Inferior parietal cortex (tissue), 1 donor: ENCODE measurements around the gene CNTN5.
"Not testable (repeated sequence)": the region's sequence is repeated elsewhere in the genome, so short reads cannot be mapped to it uniquely, and the experiment has no call there.

Experiments
- DNase-seq: peaks from one replicate; pipeline ENCODE4 v3.0.0-alpha.2; 2016; ENCODE audit errors: extremely low spot score

CNTN5 gene

DNA sequence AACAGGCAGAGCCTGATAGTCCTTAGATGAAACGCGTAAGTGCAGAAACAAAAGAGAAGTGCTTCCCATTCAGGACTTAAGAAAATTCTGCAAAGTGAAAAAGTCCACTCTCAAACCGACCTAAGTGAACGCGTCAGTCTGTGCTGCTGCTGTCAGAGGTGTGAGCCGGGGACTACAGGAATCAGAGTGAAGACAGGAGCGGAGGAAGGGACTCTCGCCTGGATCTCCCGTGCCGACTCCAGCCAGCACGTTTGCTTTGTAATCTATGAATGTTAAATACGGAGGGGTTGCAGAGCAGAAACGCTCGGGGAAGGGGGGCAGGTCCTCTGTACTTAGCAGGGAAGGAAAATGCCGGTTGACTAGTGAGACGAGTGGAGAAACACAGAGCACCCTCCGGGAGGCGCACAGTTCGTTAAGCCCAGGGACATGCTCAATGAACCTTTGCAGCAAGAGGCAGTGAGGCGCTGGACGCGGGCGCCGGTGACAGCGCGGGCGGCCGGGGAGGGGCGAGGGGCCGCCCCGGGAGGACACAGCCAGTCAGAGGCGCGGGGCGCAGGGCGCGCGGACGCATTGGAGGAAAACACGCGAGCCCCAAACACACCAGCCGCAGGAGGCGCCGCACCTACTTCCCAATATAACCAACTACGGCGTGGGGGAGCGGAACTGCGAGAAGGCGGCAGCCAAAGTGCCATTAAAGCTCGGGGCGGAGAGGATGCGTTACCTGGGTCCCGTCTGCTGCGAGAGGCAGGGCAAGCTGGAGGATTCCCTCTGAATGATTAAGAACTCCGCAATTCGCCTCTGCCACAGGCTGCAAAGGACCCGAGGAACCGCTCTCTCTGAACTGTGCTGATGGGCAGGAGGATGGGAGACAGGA, at the start of gene CNTN5:
TSS of gene CNTN5 (plus strand) at position 598 of the 874 bp plus-strand sequence.
- peak; percentile 50 for DNase-seq

DNA sequence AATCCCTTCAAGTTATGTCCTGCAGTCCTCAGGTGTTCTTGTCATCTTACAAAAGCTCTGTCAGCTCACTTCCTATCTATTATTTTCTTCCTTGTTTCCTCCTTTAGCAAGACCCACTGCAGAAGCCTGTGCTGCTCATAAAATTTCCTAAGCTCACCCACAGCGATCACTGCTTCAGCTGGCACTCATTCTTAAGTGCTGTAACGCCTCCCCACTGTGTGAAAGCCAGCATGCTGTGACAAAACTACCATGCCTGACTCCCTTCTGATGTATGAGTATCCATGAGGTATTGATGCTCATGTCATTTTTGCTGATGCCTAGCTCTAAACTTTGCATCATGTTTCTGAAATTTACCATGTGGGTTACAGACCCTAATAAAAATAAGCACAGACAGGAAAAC, 41.5 kb upstream of the CNTN5 start:
- DNase-seq, result no peak

DNA sequence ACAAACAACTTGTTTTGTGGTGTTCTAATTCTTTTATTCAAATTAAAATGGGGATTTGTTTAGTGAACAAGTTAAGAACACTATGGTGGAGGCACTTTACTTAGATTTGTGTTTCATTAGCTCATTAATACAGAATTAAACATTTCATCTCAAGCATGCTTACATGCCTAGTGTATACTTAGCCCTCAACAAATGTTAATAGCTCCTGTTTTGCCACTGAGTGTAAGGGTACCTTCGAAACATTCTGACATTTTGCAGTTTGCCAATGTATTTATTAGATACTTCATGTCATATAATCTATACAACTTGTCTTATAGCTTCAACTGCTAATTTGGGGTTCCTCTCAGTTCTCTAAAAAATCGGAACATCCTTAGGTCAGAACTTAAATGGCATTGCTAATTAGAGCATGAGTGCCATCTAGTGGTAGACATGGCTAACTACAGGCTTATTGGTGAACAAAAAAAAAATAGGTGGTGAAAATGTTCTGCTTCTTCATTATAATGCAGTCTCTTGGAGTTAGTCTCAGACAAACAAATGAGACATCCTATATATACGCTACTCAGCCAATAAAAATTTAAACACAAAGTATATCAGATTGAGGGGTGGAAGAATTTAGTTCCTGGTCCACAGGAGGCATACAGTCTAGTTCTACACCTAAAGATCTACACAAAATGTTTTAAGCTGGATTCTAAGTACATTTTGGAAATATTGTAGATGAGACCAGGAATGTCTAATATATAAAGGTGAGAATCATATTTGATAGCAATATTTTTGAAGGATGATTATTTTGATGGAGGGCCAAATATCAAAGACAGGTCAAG, 4.9 kb upstream of the CNTN5 start:
- DNase-seq, result peak; percentile 85

DNA sequence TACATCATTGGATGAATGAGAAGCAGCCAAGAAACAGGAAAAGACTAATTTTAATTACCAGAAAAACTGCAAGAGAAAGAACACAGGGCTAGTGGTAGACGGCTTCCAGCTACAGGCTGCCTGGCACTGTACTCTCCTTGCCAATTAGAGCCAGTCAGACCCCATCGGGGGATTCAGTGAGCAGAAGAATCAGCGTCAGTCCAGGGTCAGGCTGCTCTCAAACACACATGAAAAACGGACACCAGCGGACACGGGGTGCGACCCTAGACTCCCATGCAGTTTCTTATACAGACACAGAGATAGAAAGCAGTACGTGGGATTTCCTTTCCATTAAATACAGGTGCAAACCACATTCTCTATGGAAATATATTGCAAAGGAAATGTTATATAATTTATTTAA, 1.1 kb upstream of the CNTN5 start:
- DNase-seq, result peak; percentile 30

DNA sequence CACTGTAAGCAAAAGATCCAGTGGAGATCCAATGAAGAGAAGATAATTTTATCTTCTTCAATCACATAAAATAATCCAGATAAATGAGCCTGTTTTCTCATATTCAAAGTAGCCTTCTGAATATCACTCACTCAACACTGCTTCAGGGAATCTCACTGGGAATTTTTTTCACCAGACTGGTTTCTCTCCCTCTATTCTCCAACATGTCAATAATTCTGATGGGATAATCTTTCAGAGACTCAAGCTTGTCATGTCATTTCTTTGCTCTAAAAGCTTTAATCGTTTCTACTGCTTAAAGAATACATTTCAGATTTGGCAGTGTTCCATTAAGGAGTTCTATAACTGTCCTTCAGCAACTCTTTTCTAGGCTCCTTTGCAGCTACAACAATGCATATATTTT, 16.3 kb downstream of the CNTN5 start:
- DNase-seq, result no peak

DNA sequence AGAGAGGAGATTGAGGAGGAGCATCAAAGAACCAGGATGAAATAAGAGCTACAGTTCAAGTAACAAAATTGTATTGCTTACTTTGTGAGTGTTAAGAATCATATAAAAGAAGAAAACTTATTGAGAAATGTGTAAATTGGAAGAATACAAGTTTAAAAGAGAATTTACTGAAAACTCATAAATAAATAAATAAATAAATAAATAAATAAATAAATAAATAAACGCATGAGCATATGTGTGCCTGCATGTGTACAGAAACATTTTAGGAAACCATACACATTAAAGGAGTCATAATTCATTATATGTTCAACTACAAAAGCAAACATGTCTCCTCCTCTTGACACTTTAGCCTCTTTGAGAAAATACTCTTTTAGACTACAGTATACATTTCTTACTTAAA, 42.6 kb downstream of the CNTN5 start:
- no peak for DNase-seq

DNA sequence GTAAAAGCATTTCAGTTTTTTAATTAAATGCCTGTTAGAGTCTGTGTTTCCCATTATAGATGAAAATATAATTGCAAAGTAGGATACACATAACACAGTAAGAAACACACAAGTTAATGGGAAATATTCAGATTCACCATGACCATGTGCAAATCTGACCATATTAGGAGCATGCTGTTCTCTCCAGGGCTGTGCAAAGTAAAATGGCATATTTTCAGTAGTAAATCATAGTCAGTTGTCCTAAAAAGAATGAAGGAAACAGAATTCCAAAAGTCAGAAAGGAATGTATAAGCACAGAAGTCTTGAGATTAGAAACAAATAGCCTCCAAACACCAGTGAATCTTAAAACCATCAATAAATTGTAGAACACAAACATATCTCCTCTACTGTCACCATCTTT, 44.4 kb downstream of the CNTN5 start:
- DNase-seq, result no peak

DNA sequence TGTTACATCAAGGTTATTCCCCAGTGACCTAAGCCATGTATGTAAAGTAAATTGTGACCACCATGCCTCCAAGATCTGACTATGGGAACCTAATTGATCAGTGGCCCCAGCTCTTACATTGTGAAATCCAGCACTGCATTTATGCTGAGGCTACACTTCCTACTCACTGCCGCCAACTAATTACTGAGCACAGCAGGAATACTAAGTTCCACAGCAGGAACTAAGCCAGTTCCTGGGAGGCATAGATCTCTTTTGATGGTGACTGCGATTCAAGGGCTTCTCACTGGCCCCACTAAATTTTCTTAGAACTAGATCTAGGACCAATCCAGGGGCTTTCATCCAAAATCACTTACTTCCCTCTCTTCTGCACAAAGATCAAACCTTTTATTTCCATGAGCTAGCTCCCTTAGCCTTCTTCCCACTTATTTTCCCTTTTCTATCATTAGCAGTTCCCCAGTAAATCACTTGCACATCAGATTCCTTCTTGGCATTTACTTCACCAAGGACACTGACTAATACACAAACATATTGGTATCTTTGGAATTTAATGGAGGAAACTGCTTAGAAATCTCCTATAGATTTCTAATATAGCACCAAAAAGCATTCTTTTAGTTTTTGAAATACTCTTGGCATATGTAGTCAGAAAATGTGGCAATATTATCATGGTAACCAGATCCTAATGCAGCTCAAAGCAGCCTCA, 46.0 kb downstream of the CNTN5 start:
- no peak for DNase-seq

DNA sequence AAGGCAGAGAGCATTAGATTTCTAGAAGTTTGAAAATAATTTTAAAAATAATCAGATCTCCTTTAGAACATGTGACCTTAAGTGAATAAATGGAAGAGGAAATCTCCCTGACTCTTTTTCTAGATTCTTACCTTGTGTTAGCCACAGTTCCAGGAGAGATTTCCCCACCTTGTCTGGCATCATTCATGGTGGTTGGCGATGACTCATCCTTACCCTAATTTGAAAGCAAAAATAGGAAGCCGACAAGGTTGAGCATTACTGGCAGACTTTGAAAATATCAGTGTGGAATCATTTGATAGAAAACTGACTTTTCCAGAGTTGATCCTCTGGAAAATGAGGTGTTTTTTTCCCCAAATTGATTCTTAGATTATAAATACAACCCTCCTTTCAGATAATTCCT, 48.1 kb downstream of the CNTN5 start:
- no peak for DNase-seq

DNA sequence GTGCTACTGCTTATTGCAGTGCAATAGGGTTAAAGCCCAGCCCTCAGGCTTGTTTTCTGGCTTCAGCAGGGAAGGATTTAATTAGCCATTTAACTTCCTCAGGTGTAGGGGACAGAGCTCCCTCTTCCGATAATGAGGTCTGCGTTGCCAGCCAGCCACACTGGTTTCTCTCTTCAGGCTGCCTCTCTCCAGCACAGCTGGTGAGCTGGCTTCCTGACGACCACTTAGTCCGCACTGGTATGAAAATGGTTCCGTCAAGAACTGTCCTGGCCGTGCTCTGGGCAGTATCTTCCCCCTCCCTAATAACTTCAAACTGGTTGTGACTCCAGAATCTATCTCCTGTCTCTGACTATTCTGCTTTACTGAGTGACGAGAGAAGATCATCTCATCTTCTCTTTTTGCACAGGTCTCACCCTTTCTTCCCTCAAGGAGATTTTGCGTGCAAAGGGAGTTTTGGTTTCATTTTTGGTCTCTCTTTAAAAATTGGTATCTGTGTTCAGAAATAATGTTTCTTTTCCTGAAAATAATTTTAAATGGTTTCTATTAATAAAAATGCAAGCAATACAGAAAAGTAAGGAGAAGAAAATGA, 49.2 kb downstream of the CNTN5 start:
- no peak for DNase-seq

DNA sequence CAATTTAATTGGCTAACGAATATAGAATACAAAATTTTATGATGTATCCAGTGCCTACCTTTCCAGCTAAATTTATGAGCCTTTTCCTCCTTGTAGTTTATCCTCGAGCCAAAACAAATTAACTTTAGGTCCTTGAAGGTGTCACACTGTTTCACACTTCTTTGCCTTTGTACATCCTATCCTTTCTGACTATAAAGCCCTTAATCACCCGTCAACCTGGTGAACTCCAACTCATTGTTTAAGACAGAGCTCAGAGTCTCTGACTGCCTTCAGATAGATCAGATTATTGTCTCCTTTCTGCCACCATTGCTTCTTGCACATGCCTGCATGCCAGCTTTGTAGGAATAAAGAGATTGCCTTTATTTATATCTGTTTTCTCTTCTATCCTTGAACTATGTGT, 58.8 kb downstream of the CNTN5 start:
- no peak for DNase-seq

DNA sequence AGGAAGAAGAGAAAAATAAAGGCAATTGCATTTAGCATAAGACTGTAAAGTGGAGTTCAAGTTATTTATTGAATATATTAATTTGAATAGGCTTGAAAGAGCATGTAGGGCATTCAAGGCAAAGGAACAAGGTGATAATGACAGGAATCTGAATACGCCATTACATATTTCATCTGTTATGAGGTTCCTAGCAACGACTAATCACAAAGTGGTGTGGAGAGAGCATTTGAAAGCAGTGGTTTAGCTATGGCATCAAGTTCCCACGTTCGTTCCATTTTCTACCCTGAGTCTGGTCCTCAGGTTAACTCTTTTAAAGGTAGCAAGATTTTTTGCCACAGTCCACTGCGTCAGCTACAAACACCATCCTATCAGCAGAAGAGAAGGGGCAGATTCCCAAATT, 59.4 kb downstream of the CNTN5 start:
- DNase-seq, result no peak

DNA sequence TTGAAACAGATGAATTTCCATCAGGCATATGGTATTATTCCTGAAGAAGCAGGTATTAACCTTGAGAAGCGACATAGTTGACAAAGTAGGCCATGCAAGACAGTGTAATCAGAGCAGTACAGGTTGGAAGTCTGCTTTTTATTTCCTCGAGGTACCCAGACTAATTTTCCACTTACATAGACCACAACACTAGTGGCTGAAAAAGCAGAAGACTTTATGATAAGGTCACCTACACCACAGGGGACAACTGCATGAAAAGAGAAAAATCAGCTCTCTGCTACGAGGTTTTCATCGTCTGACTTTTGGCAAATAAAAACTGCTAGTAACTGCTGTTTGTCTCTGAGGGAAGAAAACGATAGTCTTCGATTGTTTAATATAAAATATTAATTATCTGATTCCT, 77.5 kb downstream of the CNTN5 start:
- no peak for DNase-seq

DNA sequence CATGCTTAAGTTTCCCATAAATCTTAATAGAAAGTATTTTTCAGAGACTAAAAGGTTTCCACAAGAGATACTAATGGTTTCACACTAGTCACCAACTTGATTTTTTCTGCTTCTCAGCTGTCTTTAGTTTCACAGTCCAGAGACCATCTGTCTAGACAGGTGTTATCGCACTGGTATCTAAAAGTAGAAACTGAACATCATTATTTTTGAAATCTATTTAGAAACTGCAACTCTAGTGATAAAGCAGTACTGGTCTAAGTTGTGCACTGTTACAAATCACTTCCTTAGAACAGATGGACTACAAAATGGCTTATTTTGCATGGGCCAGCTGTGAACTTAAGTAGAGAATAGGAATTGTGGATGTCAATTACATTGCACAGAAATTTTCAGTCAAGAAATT, 78.0 kb downstream of the CNTN5 start:
- DNase-seq, result peak; percentile 38

DNA sequence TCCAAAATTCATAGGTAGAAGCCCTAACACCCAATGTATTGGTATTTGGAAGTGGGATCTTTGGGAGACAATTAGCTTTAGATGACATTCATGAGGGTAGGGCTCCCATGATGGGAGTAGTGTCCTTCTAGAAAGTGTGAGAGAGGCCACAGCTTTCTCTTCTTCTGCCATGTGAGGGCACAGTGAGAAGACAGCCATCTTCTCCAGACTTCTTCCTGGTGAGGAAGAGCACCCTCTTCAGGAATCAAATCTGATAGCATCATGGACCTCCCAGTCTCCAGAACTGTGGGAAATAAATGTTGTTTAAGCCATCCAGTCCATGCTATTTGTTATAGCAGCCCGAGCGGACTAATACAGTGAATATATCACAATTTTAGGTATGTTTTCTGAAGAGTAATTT, 96.9 kb downstream of the CNTN5 start:
- DNase-seq, result no peak

DNA sequence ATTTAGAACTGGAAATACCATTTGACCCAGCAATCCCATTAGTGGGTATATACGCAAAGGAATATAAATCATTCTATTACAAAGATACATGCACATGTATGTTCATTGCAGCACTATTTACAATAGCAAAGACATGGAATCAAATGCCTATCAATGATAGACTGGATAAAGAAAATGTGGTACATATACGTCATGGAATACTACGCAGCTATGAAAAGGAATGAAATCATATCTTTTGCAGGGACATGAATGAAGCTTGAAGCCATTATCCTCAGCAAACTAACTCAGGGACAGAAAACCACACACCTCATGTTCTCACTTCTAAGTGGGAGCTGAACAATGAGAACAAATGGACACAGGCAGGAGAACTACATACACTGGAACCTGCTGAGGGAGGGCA, 113.1 kb downstream of the CNTN5 start:
- DNase-seq, result not testable (repeated sequence)

DNA sequence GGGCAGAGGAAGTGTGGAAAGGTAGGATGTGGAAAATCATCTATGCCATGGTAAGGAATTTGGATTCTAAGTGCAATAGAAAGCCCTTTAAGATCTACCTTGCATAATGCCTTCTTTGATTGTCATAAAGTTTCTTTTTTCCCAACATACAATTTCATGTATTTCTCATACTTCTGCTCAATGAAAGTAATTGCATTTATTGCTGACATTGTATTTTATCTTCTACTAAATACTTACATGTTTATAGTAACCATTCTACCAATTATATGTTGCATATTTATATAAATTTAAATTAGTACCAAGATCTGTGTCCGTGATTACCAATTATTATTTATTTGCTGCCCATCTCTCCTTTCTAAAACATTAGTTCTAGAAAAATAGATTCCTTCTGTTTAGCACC, 114.8 kb downstream of the CNTN5 start:
- no peak for DNase-seq

DNA sequence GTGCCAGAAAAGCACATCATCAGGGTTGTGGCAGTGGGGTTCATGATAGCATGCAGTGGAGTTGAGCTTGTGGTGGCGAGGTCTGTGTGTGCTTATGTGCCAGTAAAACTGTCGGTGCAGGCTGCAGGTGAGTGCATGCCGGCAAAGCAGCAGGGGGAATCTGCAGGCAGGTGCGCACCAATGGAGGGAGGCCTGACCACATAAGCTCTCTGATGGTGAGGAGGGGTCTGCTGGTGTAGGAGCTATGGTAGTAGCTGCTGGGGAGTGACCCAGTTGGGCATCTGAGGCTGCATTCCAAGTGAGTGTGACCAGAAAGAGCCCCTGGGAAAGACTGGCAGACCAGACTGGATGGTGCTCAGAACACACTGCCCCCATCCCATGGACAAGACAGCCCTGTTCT, 121.5 kb downstream of the CNTN5 start:
- no peak for DNase-seq

DNA sequence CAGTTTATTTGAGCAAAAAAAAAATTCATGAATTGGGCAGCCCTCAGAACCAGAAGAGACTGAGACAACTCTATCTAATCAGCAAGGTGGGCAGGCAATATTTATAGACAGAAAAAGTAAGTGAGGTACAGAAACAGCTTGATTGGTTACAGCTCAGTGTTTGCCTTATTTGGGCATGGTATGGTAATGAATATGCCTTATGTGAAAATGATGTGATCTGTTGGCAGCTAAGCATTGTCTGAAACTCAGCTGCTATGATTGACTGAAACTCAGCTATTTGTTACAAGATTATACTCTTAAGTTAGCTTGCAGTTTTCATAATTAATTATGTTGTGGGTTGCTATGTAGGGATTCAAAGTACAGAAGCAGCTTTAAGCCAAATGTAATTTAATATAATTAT, 127.6 kb downstream of the CNTN5 start:
- no peak for DNase-seq

DNA sequence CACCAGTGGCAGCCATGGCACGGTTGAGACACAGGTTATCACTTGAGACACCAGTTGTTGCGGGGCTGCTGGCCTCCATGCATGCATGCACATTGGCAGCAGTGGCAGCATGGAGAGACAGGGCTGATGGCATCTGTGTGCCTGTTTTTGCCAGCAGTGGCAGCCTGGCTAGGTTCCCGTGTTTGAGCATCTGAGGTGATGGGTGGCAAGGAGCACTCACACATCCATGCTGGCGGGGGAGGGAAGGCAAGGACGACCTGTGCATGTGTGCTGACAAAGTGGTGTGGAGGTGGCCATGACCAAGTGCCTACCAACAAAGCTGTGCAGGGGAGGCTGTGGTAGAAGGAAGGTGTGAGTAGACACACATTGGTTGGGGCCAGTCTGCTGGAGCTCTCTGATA, 133.5 kb downstream of the CNTN5 start:
- no peak for DNase-seq

DNA sequence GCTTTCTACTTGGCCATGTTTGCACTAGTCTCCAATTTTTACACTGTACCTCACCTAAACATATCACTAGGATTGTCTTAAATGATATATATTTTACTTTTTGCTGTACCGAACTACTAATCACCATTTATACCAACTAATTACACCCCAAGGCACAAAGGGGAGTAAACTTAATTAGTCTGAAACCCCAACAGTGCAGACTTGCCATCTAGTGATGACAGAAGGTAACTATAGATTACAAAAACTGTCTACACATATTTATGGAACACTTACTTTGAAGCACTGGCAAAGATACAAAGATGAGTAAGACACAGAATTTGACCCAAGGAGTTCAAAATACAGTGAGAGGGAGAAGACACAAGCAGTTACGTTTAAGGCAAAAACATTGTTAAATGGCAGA, 139.7 kb downstream of the CNTN5 start:
- no peak for DNase-seq

DNA sequence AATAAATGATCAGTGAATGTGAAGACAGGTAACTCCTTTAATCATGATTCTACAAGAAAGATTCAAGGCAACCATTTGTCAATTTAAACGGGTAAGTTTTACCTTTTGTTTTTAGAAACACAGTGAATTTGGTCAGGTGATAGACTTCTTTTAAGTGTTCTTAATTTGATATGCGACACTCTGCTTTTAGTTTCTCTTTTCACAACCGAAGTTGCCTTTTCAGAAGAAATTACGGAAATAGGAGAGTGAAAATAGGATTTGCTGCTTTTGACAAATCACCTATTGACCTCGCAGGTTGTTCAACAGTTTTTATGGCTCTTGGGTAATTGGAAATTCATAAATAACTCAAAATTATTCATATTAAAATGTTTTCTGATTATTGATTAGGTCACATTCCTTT, 142.1 kb downstream of the CNTN5 start:
- DNase-seq, result no peak
